ENCODE results near the gene PPP2R5A.

The PPP2R5A gene

GRCh38 chr1:212402666-212403321 lies 117.6 kb downstream of the PPP2R5A start:
- H3K9ac ChIP-seq (ENCODE audit: low read length): no peak overlapping the region
- H3K79me2 ChIP-seq (ENCODE audit: insufficient read depth, low read length): no peaks in the 10 kb centered on the region
- no peak overlapping the region for H2AFZ ChIP-seq (ENCODE audit: low read length)
- peaks cover 58% of the 10 kb centered on the region for H3K36me3 ChIP-seq (ENCODE audit: insufficient read depth, low read length)
- peaks cover 2% of the 10 kb centered on the region; the same call in 1 of the 2 replicates for H3K9me3 ChIP-seq (ENCODE audit: low read length)
- no peaks in the 10 kb centered on the region for H4K20me1 ChIP-seq (ENCODE audit: insufficient read depth, low read length)
- TF ChIP-seq CTCF (IDR thresholded peaks at IDR 0.05; ENCODE audit: low read length): no peak
- TF ChIP-seq EZH2 (IDR thresholded peaks at IDR 0.05; ENCODE audit: borderline replicate concordance, low read length): no peak
- H3K4me3 ChIP-seq (ENCODE audit: low read depth, low read length, poor library complexity, severe bottlenecking): no peak overlapping the region
- no peaks in the 10 kb centered on the region for H3F3A ChIP-seq (ENCODE audit: insufficient read depth, low read length)
- no peaks in the 10 kb centered on the region for H3K9me2 ChIP-seq (ENCODE audit: low read depth, low read length)
- H3K4me1 ChIP-seq (ENCODE audit: insufficient read depth, low read length, severe bottlenecking): no peaks in the 10 kb centered on the region
- H3K27me3 ChIP-seq (ENCODE audit: insufficient read depth, low read length): no peaks in the 10 kb centered on the region
- no peak overlapping the region for H3K27ac ChIP-seq (ENCODE audit: low read depth, low read length, poor library complexity, severe bottlenecking)
- H3K4me2 ChIP-seq (ENCODE audit: low read length): no peak overlapping the region

GRCh38 chr1:212410231-212410820 lies 125.1 kb downstream of the PPP2R5A start:
- H2AFZ ChIP-seq (ENCODE audit: low read length): no peak overlapping the region
- no peaks in the 10 kb centered on the region for H3K79me2 ChIP-seq (ENCODE audit: insufficient read depth, low read length)
- no peaks in the 10 kb centered on the region for H3K9me3 ChIP-seq (ENCODE audit: low read length)
- H3F3A ChIP-seq (ENCODE audit: insufficient read depth, low read length): no peaks in the 10 kb centered on the region
- H3K4me2 ChIP-seq (ENCODE audit: low read length): no peak overlapping the region
- no peaks in the 10 kb centered on the region for H4K20me1 ChIP-seq (ENCODE audit: insufficient read depth, low read length)
- peaks cover 27% of the 10 kb centered on the region for H3K4me1 ChIP-seq (ENCODE audit: insufficient read depth, low read length, severe bottlenecking)
- H3K4me3 ChIP-seq (ENCODE audit: low read depth, low read length, poor library complexity, severe bottlenecking): no peak overlapping the region
- peaks cover 55% of the 10 kb centered on the region for H3K36me3 ChIP-seq (ENCODE audit: insufficient read depth, low read length)
- H3K9ac ChIP-seq (ENCODE audit: low read length): no peak overlapping the region
- no peak overlapping the region for H3K27ac ChIP-seq (ENCODE audit: low read depth, low read length, poor library complexity, severe bottlenecking)
- no peaks in the 10 kb centered on the region for H3K27me3 ChIP-seq (ENCODE audit: insufficient read depth, low read length)
- TF ChIP-seq CTCF (IDR thresholded peaks at IDR 0.05; ENCODE audit: low read length): no peak
- no peak for TF ChIP-seq EZH2 (IDR thresholded peaks at IDR 0.05; ENCODE audit: borderline replicate concordance, low read length)
- no peaks in the 10 kb centered on the region for H3K9me2 ChIP-seq (ENCODE audit: low read depth, low read length)
